Sigmoid colon (tissue), 7 donors: ENCODE data around the gene CLEC4G. TPM values are rescaled to one million over a fixed set of nuclear protein-coding genes. Genes with fewer than 3 reads are reported as not detected.

Source experiments
- DNase-seq: peaks from one replicate; pipeline ENCODE4 v3.0.0-alpha.2; 2019
- H3K27ac ChIP-seq, 4 donors: fragments of 200-600 bp; sonication (generic); one replicate each; pipeline ENCODE4 v1.5.1; 2016 to 2019; ENCODE audit warnings: mild to moderate bottlenecking in 1 of 4
- H3K27me3 ChIP-seq, 3 donors: fragments of 200-600 bp; sonication (generic); one replicate each; pipeline ENCODE4 v1.5.1; 2019; ENCODE audit warnings: mild to moderate bottlenecking in 1 of 3
- H3K36me3 ChIP-seq, 4 donors: fragments of 200-600 bp; sonication (generic); one replicate each; pipeline ENCODE4 v1.5.1; 2016 to 2019
- H3K4me1 ChIP-seq, 4 donors: fragments of 200-600 bp; sonication (generic); one replicate each; pipeline ENCODE4 v1.5.1; 2017 to 2019
- H3K4me3 ChIP-seq, 4 donors: fragments of 200-600 bp; sonication (generic); one replicate each; pipeline ENCODE4 v1.5.1; 2017 to 2019; ENCODE audit warnings: mild to moderate bottlenecking in 2 of 4, moderate library complexity in 1 of 4
- H3K9me3 ChIP-seq, 4 donors: fragments of 200-600 bp in 3 of 4; sonication (generic) in 3 of 4; one replicate each; pipeline versions ENCODE4 v1.5.1 to v1.6.1; 2013 to 2019
- EP300 ChIP-seq, 4 donors: sonication (generic); formaldehyde crosslinking; IDR thresholded peaks; one replicate each; pipeline ENCODE4 v1.6.1; 2017; ENCODE audit warnings: antibody characterized with exemption in 4 of 4
- POLR2A ChIP-seq, 2 donors: fragments of 450-650 bp; IDR thresholded peaks; one replicate each; pipeline ENCODE4 v1.6.1; 2016; ENCODE audit warnings: antibody characterized with exemption in 2 of 2, mild to moderate bottlenecking in 2 of 2, moderate library complexity in 2 of 2
- POLR2AphosphoS5 ChIP-seq, 4 donors: sonication (generic); formaldehyde crosslinking; IDR thresholded peaks; one replicate each; pipeline ENCODE4 v1.6.1; 2017; ENCODE audit warnings: antibody characterized with exemption in 4 of 4
- WGBS, 2 donors: extraction: QIAGEN DNeasy Blood & Tissue Kit; methylation state at CpG; one replicate each; pipeline ENCODE4 v1.1.7; 2013; 5-methylcytosine and 5-hydroxymethylcytosine counted together
- intact Hi-C: fragments of 100-400 bp; cut with DNase I; formaldehyde crosslinking; loops from one replicate; pipeline ENCODE4 v1.15.1; 2023
- polyA plus RNA-seq, 3 donors: library from polyadenylated mRNA; stranded (reverse); fragments of 200-250 nt; gene quantifications; one replicate each; pipeline ENCODE4 v1.2.3, GENCODE V29; 2013
- total RNA-seq, 4 donors: library from RNA; depleted of rRNA; stranded (reverse); fragments of >200 nt; gene quantifications; one replicate each; pipeline ENCODE4 v1.1.0, GENCODE V29; 2016
- TF ChIP-seq, protein P1 (sequence below), 4 experiments: fragments of 450-650 bp in 3 of 4; fragments of 200-600 bp in 1 of 4; IDR thresholded peaks; one replicate each; pipeline ENCODE4 v1.5.1; 2016 to 2019; ENCODE audit warnings: antibody characterized with exemption in 4 of 4, mild to moderate bottlenecking in 3 of 4, moderate library complexity in 2 of 4
- donor health status: healthy with polysubstance abuse.
- donor health status: Bipolar disorder and iron deficiency.
- donor health status: healthy.

The CLEC4G gene
- total and polyA plus RNA-seq, 7 donors = 0.45 to 3.6 (median 2.2) TPM; not detected in 1

DNA sequence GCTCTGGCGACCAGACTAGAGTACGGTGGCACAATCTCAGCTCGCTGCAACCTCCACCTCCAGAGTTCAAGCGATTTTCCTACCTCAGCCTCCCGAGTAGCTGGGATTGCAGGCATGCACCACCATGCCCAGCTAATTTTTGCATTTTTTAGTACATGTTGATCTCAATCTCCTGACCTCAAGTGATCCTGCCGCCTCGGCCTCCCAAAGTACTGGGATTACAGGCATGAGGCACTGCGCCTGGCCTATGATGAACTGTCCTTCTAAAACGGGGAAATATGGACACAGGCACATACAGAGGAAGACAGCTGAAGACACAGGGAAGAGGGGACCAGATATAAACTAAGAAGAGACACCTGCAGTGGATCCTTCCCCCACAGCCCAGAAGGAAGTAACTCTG lies 43.9 kb upstream of the CLEC4G start:
- DNase-seq = no peak
- TF ChIP-seq, protein P1, sequence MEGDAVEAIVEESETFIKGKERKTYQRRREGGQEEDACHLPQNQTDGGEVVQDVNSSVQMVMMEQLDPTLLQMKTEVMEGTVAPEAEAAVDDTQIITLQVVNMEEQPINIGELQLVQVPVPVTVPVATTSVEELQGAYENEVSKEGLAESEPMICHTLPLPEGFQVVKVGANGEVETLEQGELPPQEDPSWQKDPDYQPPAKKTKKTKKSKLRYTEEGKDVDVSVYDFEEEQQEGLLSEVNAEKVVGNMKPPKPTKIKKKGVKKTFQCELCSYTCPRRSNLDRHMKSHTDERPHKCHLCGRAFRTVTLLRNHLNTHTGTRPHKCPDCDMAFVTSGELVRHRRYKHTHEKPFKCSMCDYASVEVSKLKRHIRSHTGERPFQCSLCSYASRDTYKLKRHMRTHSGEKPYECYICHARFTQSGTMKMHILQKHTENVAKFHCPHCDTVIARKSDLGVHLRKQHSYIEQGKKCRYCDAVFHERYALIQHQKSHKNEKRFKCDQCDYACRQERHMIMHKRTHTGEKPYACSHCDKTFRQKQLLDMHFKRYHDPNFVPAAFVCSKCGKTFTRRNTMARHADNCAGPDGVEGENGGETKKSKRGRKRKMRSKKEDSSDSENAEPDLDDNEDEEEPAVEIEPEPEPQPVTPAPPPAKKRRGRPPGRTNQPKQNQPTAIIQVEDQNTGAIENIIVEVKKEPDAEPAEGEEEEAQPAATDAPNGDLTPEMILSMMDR (IDR thresholded peaks at IDR 0.05) = no peak
- TF ChIP-seq EP300 (IDR thresholded peaks at IDR 0.05) (no peak), POLR2AphosphoS5 (IDR thresholded peaks at IDR 0.05) (no peak)

DNA sequence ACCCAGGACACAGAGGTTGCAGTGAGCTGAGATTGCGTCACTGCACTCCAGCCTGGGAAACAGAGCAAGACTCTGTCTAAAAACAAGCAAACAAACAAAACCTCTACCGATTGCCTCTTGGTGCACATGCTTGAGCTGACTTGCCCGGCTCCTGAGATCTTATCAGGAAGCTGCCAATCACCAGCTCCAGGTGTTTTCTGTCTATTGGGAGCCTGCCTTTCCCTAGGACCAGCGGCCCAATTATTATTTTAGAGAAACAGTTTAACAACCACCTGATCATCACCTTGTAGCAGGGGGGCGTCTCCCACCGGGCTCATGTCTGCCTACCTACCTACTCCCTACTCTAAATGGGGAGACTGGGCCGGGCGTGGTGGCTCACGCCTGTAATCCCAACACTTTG lies 41.9 kb upstream of the CLEC4G start:
- DNase-seq = no peak
- TF ChIP-seq POLR2A (IDR thresholded peaks at IDR 0.05) = no peak
- TF ChIP-seq EP300 (IDR thresholded peaks at IDR 0.05) = no peak
- TF ChIP-seq POLR2AphosphoS5 (IDR thresholded peaks at IDR 0.05) = no peak
- TF ChIP-seq, protein P1 (IDR thresholded peaks at IDR 0.05) = no peak
- Histone ChIP-seq H3K4me3 (no peak overlapping the region), H3K4me1 (no peaks in the 10 kb centered on the region), H3K9me3 (no peaks in the 10 kb centered on the region), H3K27ac (no peak overlapping the region), H3K36me3 (no peaks in the 10 kb centered on the region), H3K27me3 (peaks cover 0 to 9% (median 0%) of the 10 kb centered on the region in 3 donors)
- intact Hi-C loops = no loop called here
- 57 to 74% methylated on average over 9 of the region's 9 CpGs for WGBS, 2 donors

More for the DNA sequence above, 43.9 kb upstream of the CLEC4G start:
- Histone ChIP-seq H3K9me3 (no peaks in the 10 kb centered on the region), H3K27me3 (peaks cover 0 to 21% (median 5%) of the 10 kb centered on the region in 3 donors), H3K4me3 (no peak overlapping the region), H3K27ac (no peak overlapping the region), H3K4me1 (no peaks in the 10 kb centered on the region), H3K36me3 (no peaks in the 10 kb centered on the region)
- 89 to 93% methylated on average over 9 of the region's 9 CpGs for WGBS, 2 donors
- intact Hi-C loops = no loop called here

DNA sequence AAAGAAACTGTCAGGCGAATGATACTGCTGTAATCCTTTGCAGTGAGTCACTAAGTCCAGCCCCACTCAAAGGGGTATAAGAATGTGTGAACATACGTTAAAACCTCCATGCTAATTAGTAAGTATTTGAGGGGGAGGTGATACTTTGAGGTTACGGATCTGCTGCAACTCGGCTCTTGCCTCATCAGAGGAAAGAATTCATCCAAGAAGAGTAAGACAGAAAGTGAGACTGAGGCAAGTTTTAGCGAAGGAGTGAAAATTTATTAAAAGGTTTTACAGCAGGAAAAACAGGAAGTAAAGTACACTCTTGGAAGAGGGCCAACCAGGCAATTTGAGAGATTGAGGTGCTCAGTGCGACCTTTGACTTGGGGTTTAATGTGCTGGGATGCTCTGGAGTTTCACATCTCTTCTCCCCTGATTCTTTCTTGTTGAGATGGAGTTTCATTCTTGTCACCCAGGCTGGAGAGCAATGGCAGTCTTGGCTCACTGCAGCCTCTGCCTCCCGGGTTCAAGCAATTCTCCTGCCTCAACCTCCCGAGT lies 40.9 kb upstream of the CLEC4G start:
- intact Hi-C loops = no loop called here
- no peak overlapping the region for H3K4me3 ChIP-seq
- WGBS, 2 donors = 7 to 34% methylated on average over 8 of the region's 8 CpGs
- no peak for TF ChIP-seq POLR2AphosphoS5 (IDR thresholded peaks at IDR 0.05)
- no peak for TF ChIP-seq EP300 (IDR thresholded peaks at IDR 0.05)
- H3K27me3 ChIP-seq = peaks cover 0 to 9% (median 0%) of the 10 kb centered on the region in 3 donors
- no peaks in the 10 kb centered on the region for H3K4me1 ChIP-seq
- no peak for DNase-seq
- no peaks in the 10 kb centered on the region for H3K36me3 ChIP-seq
- no peaks in the 10 kb centered on the region for H3K9me3 ChIP-seq
- no peak overlapping the region for H3K27ac ChIP-seq

DNA sequence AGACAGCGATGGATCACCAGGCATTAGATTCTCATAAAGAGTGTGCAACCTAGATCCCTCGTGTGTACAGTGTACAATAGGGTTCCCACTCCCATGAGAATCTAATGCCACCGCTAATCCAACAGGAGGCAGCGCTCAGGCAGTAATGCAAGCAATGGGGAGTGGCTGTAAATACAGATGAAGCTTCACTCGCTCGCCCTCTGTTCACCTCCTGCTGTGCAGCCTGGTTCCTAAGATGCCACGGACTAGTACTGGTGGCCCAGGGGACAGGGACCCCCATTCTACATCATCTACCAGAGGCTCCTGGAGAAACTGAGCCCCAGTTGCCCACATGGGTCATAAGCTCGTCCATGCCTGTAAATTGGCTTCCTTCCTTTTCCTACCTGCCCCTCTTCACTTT lies 39.2 kb upstream of the CLEC4G start:
- Histone ChIP-seq H3K9me3 (no peaks in the 10 kb centered on the region), H3K36me3 (no peaks in the 10 kb centered on the region), H3K4me1 (no peaks in the 10 kb centered on the region), H3K27me3 (peaks cover 0 to 13% (median 0%) of the 10 kb centered on the region in 3 donors), H3K4me3 (no peak overlapping the region), H3K27ac (no peak overlapping the region)
- 53 to 74% methylated on average over 8 of the region's 8 CpGs for WGBS, 2 donors
- DNase-seq = no peak
- intact Hi-C loops = no loop called here
- no peak for TF ChIP-seq POLR2A (IDR thresholded peaks at IDR 0.05)

DNA sequence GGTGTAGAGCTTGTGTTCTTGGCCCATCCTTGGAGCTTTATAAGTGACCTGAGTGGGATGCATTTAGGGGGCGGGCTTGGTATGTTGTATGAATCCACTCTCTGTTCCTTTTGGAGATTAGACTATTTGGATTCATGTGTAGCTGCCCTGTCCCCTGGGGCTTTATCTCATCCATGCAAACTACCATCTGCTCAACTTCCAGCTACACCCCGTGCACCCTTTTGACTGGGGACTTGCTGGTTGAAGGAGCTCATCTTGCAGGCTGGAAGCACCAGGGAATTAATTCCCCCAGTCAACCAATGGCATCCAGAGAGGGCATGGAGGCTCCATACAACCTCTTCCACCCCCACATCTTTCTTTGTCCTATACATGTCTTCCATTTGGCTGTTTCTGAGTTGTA lies 37.3 kb upstream of the CLEC4G start:
- no peaks in the 10 kb centered on the region for H3K36me3 ChIP-seq
- WGBS, 2 donors = 82% methylated on average over 2 of the region's 2 CpGs
- no peaks in the 10 kb centered on the region for H3K4me1 ChIP-seq
- TF ChIP-seq EP300 (IDR thresholded peaks at IDR 0.05) (no peak), POLR2A (IDR thresholded peaks at IDR 0.05) (no peak), POLR2AphosphoS5 (IDR thresholded peaks at IDR 0.05) (no peak)
- TF ChIP-seq, protein P1 (IDR thresholded peaks at IDR 0.05) = no peak
- no peak overlapping the region for H3K4me3 ChIP-seq
- intact Hi-C loops = no loop called here
- H3K27me3 ChIP-seq = peaks cover 0 to 13% (median 0%) of the 10 kb centered on the region in 3 donors
- H3K27ac ChIP-seq = no peak overlapping the region
- DNase-seq = no peak
- no peaks in the 10 kb centered on the region for H3K9me3 ChIP-seq

DNA sequence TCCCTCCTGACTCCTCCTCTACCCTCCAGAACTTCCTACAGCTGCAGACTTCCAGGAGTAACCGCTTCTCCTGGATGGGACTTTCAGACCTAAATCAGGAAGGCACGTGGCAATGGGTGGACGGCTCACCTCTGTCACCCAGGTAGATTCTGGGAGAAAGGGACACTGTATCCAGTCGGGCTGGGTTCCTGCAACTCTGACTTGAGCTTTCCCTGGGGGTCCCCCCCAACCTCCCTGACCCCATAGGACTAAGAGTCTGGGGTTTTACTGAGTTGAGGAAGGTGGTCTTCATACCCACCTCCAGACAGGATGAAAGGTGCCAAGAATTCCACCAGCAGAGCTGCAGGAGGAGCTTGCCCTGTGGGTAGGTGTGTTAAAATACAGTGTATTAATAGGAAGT lies 35.6 kb upstream of the CLEC4G start:
- no peak for TF ChIP-seq EP300 (IDR thresholded peaks at IDR 0.05)
- TF ChIP-seq, protein P1 (IDR thresholded peaks at IDR 0.05) = no peak
- TF ChIP-seq POLR2A (IDR thresholded peaks at IDR 0.05) = no peak
- TF ChIP-seq POLR2AphosphoS5 (IDR thresholded peaks at IDR 0.05) = no peak
- intact Hi-C loops = no loop called here
- DNase-seq = no peak
- Histone ChIP-seq H3K36me3 (no peaks in the 10 kb centered on the region), H3K27ac (no peak overlapping the region), H3K4me3 (no peak overlapping the region), H3K4me1 (no peaks in the 10 kb centered on the region), H3K27me3 (peaks cover 0 to 20% (median 0%) of the 10 kb centered on the region in 3 donors), H3K9me3 (no peaks in the 10 kb centered on the region)
- WGBS, 2 donors = 69 to 71% methylated on average over 4 of the region's 4 CpGs
